ENCODE results near the gene TMED4. TPM values are rescaled to one million over a fixed set of nuclear protein-coding genes. Genes with fewer than 3 reads are reported as not detected.

TMED4 gene
- total and polyA plus RNA-seq, 2 of the 13 experiments (the other 11 are each of a cell fraction or from before 2014, with no cell fraction given): 81.4 to 109 TPM

DNA sequence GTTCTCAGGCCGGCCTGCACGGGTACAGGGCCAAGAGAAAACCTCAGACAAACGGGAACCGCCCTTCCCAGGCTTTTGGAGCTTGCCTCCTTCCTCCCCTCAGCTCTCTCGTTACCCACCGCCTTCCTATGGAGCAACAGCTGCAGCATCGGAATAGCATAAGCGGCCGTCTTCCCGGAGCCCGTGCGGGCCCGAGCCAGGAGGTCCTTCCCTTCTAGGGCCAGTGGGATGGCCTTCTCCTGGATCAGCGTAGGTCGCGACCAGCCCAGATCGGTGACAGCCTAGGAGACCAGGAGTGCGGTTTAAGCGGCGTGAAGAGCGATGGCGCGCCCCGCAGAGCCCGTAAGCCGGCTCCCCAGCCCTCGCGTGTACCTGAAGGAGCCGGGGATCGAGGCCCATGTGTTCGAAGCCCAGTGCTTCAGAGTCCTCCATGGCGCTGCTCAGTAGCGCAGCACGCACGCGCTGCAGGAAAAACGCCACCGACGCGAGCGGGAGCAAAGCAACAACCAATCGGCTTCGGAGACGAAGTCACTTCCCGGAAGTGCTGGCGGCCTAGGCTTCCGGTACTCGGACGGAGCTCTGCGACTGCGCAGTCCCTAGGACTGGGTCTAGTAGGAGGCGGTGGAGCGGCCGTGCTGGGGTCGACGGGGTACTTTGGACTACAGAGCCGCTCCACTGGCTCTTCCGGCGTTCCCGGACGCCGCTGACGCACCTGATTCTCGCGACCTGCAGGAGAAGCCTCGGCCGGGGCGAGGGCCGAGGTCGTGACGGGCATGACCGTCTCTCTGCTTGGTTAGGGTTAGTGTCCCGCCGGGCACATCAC is 8.4 kb downstream of the TMED4 start, which contains the start of gene DDX56 (continued):
- TF ChIP-seq, protein P1, sequence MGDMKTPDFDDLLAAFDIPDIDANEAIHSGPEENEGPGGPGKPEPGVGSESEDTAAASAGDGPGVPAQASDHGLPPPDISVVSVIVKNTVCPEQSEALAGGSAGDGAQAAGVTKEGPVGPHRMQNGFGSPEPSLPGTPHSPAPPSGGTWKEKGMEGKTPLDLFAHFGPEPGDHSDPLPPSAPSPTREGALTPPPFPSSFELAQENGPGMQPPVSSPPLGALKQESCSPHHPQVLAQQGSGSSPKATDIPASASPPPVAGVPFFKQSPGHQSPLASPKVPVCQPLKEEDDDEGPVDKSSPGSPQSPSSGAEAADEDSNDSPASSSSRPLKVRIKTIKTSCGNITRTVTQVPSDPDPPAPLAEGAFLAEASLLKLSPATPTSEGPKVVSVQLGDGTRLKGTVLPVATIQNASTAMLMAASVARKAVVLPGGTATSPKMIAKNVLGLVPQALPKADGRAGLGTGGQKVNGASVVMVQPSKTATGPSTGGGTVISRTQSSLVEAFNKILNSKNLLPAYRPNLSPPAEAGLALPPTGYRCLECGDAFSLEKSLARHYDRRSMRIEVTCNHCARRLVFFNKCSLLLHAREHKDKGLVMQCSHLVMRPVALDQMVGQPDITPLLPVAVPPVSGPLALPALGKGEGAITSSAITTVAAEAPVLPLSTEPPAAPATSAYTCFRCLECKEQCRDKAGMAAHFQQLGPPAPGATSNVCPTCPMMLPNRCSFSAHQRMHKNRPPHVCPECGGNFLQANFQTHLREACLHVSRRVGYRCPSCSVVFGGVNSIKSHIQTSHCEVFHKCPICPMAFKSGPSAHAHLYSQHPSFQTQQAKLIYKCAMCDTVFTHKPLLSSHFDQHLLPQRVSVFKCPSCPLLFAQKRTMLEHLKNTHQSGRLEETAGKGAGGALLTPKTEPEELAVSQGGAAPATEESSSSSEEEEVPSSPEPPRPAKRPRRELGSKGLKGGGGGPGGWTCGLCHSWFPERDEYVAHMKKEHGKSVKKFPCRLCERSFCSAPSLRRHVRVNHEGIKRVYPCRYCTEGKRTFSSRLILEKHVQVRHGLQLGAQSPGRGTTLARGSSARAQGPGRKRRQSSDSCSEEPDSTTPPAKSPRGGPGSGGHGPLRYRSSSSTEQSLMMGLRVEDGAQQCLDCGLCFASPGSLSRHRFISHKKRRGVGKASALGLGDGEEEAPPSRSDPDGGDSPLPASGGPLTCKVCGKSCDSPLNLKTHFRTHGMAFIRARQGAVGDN (CRISPR knock-in tag; IDR thresholded peaks at IDR 0.05): peak; percentile 100
- TF ChIP-seq ZNF768 (CRISPR knock-in tag; IDR thresholded peaks at IDR 0.05): peak; percentile 67
- peak; percentile 90 for TF ChIP-seq ZBTB7B (CRISPR knock-in tag; IDR thresholded peaks at IDR 0.05)
- peak; percentile 68 for TF ChIP-seq ZNF143 (CRISPR knock-in tag; IDR thresholded peaks at IDR 0.05)
- no peak for TF ChIP-seq FOSL1 (CRISPR knock-in tag; IDR thresholded peaks at IDR 0.05; ENCODE audit: borderline replicate concordance)
- TF ChIP-seq ZNF121 (CRISPR knock-in tag; IDR thresholded peaks at IDR 0.05): no peak
- peak; percentile 94 for TF ChIP-seq ZSCAN21 (CRISPR knock-in tag; IDR thresholded peaks at IDR 0.05; ENCODE audit: borderline replicate concordance)
- peak; percentile 91 for TF ChIP-seq MEIS2 (CRISPR knock-in tag; IDR thresholded peaks at IDR 0.05)
- peak; percentile 81 for TF ChIP-seq HIVEP1 (CRISPR knock-in tag; IDR thresholded peaks at IDR 0.05)
- peak; percentile 66 for TF ChIP-seq RXRA (CRISPR knock-in tag; IDR thresholded peaks at IDR 0.05)
- peak; percentile 81 for TF ChIP-seq CHD2 (IDR thresholded peaks at IDR 0.05; ENCODE audit: low read depth, low read length)
- no peak for TF ChIP-seq ZNF24 (IDR thresholded peaks at IDR 0.05)
- TF ChIP-seq, protein P2, sequence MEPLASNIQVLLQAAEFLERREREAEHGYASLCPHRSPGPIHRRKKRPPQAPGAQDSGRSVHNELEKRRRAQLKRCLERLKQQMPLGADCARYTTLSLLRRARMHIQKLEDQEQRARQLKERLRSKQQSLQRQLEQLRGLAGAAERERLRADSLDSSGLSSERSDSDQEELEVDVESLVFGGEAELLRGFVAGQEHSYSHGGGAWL (CRISPR knock-in tag; IDR thresholded peaks at IDR 0.05): peak; percentile 97
- peak; percentile 50; the same call in 1 of the 2 replicates for TF ChIP-seq ZNF12 (CRISPR knock-in tag; IDR thresholded peaks at IDR 0.05)
- TF ChIP-seq, protein P3, sequence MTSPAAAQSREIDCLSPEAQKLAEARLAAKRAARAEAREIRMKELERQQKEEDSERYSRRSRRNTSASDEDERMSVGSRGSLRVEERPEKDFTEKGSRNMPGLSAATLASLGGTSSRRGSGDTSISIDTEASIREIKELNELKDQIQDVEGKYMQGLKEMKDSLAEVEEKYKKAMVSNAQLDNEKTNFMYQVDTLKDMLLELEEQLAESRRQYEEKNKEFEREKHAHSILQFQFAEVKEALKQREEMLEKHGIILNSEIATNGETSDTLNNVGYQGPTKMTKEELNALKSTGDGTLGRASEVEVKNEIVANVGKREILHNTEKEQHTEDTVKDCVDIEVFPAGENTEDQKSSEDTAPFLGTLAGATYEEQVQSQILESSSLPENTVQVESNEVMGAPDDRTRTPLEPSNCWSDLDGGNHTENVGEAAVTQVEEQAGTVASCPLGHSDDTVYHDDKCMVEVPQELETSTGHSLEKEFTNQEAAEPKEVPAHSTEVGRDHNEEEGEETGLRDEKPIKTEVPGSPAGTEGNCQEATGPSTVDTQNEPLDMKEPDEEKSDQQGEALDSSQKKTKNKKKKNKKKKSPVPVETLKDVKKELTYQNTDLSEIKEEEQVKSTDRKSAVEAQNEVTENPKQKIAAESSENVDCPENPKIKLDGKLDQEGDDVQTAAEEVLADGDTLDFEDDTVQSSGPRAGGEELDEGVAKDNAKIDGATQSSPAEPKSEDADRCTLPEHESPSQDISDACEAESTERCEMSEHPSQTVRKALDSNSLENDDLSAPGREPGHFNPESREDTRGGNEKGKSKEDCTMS (CRISPR knock-in tag; conservative IDR thresholded peaks at IDR 0.05): no peak
- TF ChIP-seq ZNF788 (CRISPR knock-in tag; IDR thresholded peaks at IDR 0.05; ENCODE audit: borderline replicate concordance): peak; percentile 63; the same call in 1 of the 2 replicates
- 0 out of 2 replicates have a peak, but pooled peaks have one; percentile 30 for TF ChIP-seq ZNF251 (CRISPR knock-in tag; IDR thresholded peaks at IDR 0.05)
- TF ChIP-seq KDM5B (CRISPR knock-in tag; IDR thresholded peaks at IDR 0.05; ENCODE audit: borderline replicate concordance): peak; percentile 90
- TF ChIP-seq ZSCAN22 (CRISPR knock-in tag; IDR thresholded peaks at IDR 0.05): peak; percentile 70; the same call in 1 of the 2 replicates
- peak; percentile 60 for TF ChIP-seq ZNF331 (CRISPR knock-in tag; IDR thresholded peaks at IDR 0.05)
- TF ChIP-seq HMG20A (CRISPR knock-in tag; IDR thresholded peaks at IDR 0.05; ENCODE audit: borderline replicate concordance): no peak
- no peak; the same call in none of the 2 replicates for TF ChIP-seq ESRRA (CRISPR knock-in tag; IDR thresholded peaks at IDR 0.05; ENCODE audit: low read depth)
